Tibial artery (tissue), 4 donors: ENCODE data around the gene TBCD.

ENCODE experiments used
- DNase-seq, 2 donors: peaks; one replicate each; pipeline ENCODE4 v3.0.0-alpha.2; 2019
- H3K27ac ChIP-seq, 2 donors: fragments of 200-600 bp; sonication (generic) in 1 of 2; 1 replicate in 1 of 2; 2 replicates in 1 of 2; pipeline ENCODE4 v1.5.1; 2018 to 2019; ENCODE audit warnings: mild to moderate bottlenecking in 1 of 2
- H3K27me3 ChIP-seq, 2 donors: fragments of 200-600 bp; sonication (generic) in 1 of 2; one replicate each; pipeline versions ENCODE4 v1.5.1 to v1.6.0; 2016 to 2019
- H3K36me3 ChIP-seq, 3 donors: fragments of 200-600 bp; sonication (generic) in 2 of 3; one replicate each; pipeline ENCODE4 v1.5.1; 2016 to 2019; ENCODE audit warnings: mild to moderate bottlenecking in 2 of 3
- H3K4me1 ChIP-seq, 4 donors: fragments of 200-600 bp; sonication (generic) in 2 of 4; 1 replicate in 3 of 4; 2 replicates in 1 of 4; pipeline ENCODE4 v1.5.1; 2016 to 2019
- H3K4me3 ChIP-seq, 2 donors: fragments of 200-600 bp; sonication (generic) in 1 of 2; 1 replicate in 1 of 2; 2 replicates in 1 of 2; pipeline ENCODE4 v1.5.1; 2018 to 2019; ENCODE audit warnings: mild to moderate bottlenecking in 2 of 2
- H3K9me3 ChIP-seq, 3 donors: fragments of 200-600 bp; sonication (generic) in 1 of 3; one replicate each; pipeline ENCODE4 v1.5.1; 2016 to 2019
- intact Hi-C: fragments of 100-400 bp; cut with DNase I; formaldehyde crosslinking; loops from one replicate; pipeline ENCODE4 v1.15.0; 2023; ENCODE audit warnings: low total_unique reads
- TF ChIP-seq, protein P1 (sequence below), 2 experiments: fragments of 200-600 bp in 1 of 2; fragments of 450-650 bp in 1 of 2; IDR thresholded peaks; one replicate each; pipeline ENCODE4 v1.5.1; 2017 to 2019; ENCODE audit warnings: antibody characterized with exemption in 2 of 2, mild to moderate bottlenecking in 1 of 2, moderate library complexity in 1 of 2

The TBCD gene

GRCh38 chr17:82846061-82846691, 94.3 kb downstream of the TBCD start:
- peak in 1 of 2 donors; percentile 14 for DNase-seq
- Histone ChIP-seq H3K27ac (no peak overlapping the region), H3K4me3 (peak overlapping the region; percentile 9 to 23), H3K27me3 (no peaks in the 10 kb centered on the region), H3K9me3 (no peaks in the 10 kb centered on the region), H3K36me3 (peaks cover 0 to 4% (median 0%) of the 10 kb centered on the region in 3 donors), H3K4me1 (peaks cover 0 to 6% (median 0%) of the 10 kb centered on the region in 4 donors)
- intact Hi-C loops = no loop called here
- TF ChIP-seq, protein P1, sequence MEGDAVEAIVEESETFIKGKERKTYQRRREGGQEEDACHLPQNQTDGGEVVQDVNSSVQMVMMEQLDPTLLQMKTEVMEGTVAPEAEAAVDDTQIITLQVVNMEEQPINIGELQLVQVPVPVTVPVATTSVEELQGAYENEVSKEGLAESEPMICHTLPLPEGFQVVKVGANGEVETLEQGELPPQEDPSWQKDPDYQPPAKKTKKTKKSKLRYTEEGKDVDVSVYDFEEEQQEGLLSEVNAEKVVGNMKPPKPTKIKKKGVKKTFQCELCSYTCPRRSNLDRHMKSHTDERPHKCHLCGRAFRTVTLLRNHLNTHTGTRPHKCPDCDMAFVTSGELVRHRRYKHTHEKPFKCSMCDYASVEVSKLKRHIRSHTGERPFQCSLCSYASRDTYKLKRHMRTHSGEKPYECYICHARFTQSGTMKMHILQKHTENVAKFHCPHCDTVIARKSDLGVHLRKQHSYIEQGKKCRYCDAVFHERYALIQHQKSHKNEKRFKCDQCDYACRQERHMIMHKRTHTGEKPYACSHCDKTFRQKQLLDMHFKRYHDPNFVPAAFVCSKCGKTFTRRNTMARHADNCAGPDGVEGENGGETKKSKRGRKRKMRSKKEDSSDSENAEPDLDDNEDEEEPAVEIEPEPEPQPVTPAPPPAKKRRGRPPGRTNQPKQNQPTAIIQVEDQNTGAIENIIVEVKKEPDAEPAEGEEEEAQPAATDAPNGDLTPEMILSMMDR (IDR thresholded peaks at IDR 0.05) = no peak

DNA sequence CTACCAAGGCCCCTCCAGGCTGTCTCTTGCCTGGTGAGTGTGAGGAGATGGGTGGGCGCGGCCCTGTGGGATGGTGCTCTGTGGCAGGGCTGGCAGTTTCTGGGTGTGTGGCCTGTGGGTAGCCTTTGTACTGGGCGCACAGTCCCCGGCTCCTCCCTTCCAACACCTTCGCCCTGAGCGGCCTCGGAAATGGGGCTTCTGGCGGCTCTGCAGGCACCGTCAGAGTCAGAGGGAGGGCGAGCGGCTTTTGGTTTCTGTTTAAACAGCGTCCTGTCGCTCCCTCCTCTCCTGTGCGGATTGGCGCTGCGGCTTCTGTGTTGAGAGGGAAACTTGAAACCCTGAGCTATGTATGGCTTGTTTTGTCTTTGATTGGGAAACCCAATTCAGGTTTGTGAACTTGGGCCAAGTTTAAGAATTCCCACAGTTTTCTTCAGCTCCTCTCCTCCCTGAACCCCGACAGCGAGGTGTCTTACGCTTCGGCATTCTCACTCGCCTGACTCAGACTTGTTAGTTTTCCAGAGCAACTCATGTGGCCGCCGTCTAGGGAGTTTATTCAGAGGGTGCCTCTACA, 96.2 kb downstream of the TBCD start:
- peaks cover 0 to 4% (median 0%) of the 10 kb centered on the region in 3 donors for H3K36me3 ChIP-seq
- peaks cover 0 to 6% (median 0%) of the 10 kb centered on the region in 4 donors for H3K4me1 ChIP-seq
- H3K27me3 ChIP-seq = no peaks in the 10 kb centered on the region
- intact Hi-C loops = no loop called here
- no peak overlapping the region for H3K27ac ChIP-seq
- TF ChIP-seq, protein P1 (IDR thresholded peaks at IDR 0.05) = no peak
- H3K9me3 ChIP-seq = no peaks in the 10 kb centered on the region
- peak overlapping the region in 1 of 2 donors; percentile 20 for H3K4me3 ChIP-seq
- peak; percentile 23 to 67 for DNase-seq

DNA sequence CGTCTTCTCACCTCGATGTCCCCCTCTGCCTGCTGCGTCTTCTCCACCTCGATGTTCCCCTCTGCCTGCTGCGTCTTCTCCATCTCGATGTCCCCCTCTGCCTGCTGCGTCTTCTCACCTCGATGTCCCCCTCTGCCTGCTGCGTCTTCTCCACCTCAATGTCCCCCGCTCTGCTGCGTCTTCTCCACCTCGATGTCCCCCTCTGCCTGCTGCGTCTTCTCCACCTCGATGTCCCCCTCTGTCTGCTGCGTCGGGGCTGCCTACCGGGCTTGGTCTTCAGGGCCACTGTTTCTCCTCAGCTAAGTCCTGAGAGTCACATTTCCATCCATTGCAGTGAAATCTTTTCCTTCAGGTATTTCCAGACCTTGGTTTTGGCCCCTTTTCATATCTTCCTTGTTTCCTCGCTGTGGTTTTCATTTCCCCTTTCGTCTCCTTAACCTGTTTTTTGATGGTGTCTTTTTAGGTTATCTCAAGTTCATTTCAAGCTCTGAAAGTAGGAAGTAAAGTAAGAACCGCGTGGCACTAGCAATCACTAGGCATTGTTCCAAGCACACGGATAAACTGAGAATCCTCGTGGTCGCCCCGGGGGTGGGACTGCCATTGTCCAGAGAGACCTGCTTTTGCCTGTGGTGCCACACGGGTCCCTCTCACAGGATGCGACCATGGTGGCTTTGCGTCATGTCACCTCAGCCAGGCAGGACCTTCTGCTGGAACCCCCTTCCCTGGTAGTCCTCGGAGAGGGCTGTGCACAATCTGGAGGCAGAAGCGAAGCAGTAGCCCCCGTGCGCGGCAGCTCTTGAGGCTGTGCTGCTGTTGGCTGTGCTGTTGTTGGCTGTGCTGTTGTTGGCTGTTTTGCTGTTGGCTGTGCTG, 97.4 kb downstream of the TBCD start:
- H3K27me3 ChIP-seq = no peaks in the 10 kb centered on the region
- no peaks in the 10 kb centered on the region for H3K9me3 ChIP-seq
- peaks cover 0 to 6% (median 0%) of the 10 kb centered on the region in 4 donors for H3K4me1 ChIP-seq
- DNase-seq = no peak
- intact Hi-C loops = no loop called here
- peaks cover 0 to 8% (median 2%) of the 10 kb centered on the region in 3 donors for H3K36me3 ChIP-seq
- no peak overlapping the region for H3K27ac ChIP-seq
- no peak overlapping the region for H3K4me3 ChIP-seq
- TF ChIP-seq, protein P1 (IDR thresholded peaks at IDR 0.05) = no peak

GRCh38 chr17:82851381-82851780, 99.5 kb downstream of the TBCD start:
- no peak overlapping the region for H3K4me3 ChIP-seq
- H3K36me3 ChIP-seq = peaks cover 0 to 14% (median 9%) of the 10 kb centered on the region in 3 donors
- H3K4me1 ChIP-seq = peaks cover 0 to 3% (median 0%) of the 10 kb centered on the region in 4 donors
- no peak overlapping the region for H3K27ac ChIP-seq
- intact Hi-C loops = no loop called here
- H3K9me3 ChIP-seq = no peaks in the 10 kb centered on the region
- DNase-seq = no peak
- TF ChIP-seq, protein P1 (IDR thresholded peaks at IDR 0.05) = no peak
- H3K27me3 ChIP-seq = no peaks in the 10 kb centered on the region

- H3K4me1 ChIP-seq = peaks cover 0 to 4% (median 0%) of the 10 kb centered on the region in 4 donors
- H3K36me3 ChIP-seq = peaks cover 0 to 11% (median 9%) of the 10 kb centered on the region in 3 donors
- intact Hi-C loops = no loop called here
- H3K9me3 ChIP-seq = no peaks in the 10 kb centered on the region
- no peak overlapping the region for H3K27ac ChIP-seq
- no peaks in the 10 kb centered on the region for H3K27me3 ChIP-seq
- H3K4me3 ChIP-seq = no peak overlapping the region
- DNase-seq = no peak
- TF ChIP-seq, protein P1 (IDR thresholded peaks at IDR 0.05) = no peak
Observed at GRCh38 chr17:82854226-82854625, 102.4 kb downstream of the TBCD start.
